Stimulated activated CD8-positive, alpha-beta memory T cell treated with anti-CD3 and anti-CD28 coated beads, Interleukin-4, amount 100 ng/mL, for 1 hour (primary cell): ENCODE results near the gene RNF115.

Experiments used
- DNase-seq, 2 donors: peaks; one replicate each; pipeline ENCODE4 v3.0.0-alpha.2; 2020; ENCODE audit warnings: low read depth in 2 of 2, low spot score in 1 of 2

RNF115 gene

DNA sequence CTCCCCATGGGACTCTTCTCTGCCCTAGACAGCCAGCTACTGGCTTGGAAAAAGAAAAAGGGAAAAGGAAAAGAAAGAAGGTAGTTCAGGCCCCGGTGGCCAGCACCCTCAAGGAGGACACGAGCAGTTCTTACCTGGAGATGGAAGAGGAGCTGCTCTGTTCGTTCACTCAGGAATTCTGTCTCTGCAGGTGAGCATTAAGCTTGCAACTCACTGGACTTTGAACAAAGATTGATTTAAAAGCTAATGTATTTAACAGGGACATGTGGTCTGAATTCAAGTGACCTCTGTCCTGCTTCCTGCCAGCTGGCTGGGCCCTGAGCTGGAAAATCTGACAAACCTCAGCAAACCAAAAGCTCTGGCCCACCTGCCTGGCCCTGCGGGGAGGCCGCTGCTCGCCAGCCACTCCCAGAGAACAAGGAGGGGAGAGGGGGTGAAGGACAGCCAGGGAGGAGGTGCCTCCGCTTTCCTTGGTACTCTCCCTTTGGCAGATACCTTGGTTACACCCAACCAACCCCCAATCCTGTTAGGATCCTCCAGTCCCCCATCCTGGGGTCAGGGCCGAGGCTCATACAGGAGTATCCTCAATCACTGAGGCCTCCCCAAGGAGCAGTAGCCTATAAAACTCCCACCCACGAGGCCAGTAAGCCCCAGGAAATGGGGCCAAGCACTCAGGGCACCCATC is 116.6 kb downstream of the RNF115 start, which contains the start of gene PDZK1:
PDZK1 (minus strand) TSS at position 186 of the 685 bp plus-strand sequence. CDS start 19,347 bp downstream, outside the sequence.
- no peak for DNase-seq

DNA sequence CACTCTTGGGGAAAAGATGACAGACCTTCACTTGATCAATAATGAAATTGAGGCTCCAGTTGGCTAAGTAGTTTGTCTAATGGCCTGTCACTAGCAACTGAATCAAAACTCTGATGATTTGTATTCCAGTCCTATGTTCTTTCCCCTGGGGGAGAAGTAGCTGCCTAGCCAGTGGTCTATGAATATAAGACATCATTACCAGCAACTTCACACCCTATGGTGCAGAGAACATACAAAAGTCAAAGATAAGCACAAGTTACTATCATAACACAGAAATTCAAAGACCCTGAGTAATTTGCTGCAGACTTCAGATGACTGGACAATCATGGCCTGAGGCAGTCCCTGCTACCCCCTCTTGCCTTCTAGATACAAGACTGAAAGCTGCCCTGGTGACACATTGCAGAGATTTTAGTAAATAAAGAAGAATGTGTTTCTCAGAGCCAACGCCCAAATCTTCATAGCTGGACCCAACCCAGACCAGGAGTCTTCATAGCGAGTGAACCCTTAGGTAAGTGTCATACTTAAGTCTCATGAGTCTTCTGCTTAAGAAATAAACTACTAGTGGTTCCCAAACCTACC is 117.7 kb downstream of the RNF115 start:
- DNase-seq, result no peak

DNA sequence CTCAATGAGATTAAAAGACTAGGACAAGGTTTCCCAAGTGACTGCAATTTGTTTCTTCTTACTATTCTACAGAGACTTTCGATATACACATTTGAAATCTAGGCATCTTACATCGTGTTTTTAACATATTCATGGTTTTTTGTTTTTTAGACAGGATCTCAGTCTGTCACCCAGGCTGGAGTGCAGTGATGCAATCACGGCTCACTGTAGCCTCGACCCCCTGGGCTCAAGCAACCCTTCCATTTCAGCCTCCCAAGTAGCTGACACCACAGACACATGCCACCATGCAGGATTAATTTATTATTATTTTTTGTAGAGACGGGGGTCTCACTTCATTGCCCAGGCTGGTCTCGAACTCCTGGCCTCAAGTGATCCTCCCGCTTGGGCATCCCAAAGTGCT is 118.3 kb downstream of the RNF115 start:
- DNase-seq, result no peak

DNA sequence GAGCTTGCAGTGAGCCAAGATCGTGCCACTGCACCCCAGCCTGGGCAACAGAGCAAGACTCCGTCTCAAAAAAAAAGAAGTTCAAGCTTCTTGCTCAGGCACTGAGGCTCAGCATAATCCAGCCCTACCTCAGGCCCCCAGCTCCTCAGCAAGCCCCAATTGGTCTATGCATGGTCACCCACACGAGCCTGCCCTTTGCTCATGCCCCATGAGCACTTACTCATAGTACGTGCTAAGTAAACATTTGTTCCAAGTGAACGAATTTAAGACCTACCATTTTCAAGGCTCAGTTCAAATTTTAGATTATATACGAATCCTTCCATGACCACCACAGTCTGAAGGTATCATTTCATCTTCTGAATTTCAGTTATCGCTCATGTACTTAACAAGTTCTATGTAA is 121.1 kb downstream of the RNF115 start:
- no peak for DNase-seq

DNA sequence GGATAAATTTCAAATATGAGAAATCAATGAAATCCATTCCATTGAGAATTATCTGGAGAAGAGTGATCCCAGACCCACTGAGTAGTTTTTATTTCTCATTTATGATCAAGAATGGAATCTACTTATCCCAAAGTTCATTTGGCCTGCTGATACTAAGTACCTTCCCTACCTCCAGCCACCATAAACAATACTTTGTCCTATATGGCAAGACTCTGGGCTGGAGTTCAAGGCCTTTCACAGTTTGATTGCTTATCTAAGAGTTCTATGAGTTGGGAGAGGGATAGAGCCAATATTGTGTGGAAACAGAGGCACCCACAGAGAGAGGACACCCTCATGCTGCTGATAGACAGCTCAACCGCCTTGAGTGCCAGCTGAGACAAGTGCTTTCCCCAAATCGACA is 121.8 kb downstream of the RNF115 start:
- DNase-seq, result no peak

DNA sequence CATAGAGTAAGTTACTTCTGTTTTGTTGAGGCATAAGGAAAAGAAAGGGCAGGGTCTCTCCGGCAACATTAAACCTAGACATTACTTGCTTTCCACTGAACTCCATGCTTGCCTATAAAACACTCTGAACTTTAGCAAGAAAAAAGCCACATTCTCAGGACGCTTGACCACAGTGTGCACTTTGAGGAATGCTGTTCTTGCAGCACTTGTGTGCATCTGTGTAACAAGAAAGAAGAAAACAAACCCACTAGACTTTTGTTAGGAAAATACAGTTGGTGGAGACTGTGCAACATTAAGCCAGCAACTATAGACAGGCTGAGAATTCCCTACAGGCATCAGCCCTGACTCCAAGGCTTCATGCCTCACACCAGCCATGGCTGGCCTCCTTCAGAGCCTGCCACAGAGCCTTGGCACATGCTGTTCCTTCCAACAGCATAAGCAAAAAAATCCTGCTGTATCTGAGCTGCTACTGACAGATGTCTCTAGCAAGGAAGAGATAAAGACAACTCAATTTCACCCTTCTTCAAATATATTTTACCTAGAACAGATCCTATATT is 122.5 kb downstream of the RNF115 start:
- no peak for DNase-seq

DNA sequence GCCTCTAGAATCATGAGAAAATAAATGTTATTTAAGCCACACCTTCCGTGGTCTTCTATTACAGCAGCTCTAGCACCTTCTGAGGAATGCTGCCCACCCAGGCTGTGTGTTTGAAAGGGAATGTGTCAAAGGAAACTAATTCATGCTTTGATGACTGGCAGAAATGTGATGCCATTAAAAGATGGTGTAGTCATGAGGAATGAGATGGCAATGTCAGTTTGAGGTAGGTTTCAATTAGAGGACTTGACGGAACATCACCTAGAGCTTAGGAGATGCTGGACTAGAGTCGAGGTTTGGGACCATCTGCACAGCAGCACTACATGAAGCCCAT is 127.3 kb downstream of the RNF115 start:
- DNase-seq, result no peak

DNA sequence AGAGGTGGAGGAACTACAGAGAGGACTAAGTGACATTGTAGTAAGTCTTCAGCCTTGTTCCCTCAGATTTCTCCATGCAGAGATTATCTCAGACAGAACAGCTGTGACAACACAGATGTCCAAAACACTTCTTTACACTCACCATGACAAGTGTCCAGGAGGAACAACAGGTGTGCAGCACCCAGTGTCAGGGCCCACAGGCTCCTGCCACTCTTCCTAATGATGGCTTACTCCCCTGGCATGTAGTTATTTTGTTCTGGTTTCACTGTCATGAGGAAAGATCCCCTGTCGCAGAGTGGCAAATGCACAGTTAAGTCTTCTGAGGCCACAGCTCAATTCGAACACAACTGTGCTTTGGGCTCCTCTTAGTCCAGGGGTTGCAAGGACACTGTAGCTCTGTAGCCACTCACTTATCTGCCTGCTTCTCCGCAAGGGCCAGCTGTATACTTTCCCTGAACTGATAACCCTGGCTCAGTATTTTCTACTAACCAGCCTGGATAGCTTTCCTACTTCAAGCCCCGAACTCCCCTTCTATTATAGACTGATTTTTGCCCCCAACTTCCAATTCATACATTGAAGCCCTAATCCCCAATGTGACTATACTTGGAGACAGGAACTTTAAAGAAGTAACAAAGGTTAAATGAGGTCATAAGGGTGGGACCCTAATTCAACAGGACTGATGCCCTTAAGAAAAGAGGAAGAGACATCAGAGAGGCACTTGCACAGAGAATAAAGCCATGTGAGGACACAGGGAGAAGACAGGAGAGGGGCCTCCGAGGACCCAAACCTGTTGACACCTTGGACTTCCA is 127.9 kb downstream of the RNF115 start:
- DNase-seq, result no peak

DNA sequence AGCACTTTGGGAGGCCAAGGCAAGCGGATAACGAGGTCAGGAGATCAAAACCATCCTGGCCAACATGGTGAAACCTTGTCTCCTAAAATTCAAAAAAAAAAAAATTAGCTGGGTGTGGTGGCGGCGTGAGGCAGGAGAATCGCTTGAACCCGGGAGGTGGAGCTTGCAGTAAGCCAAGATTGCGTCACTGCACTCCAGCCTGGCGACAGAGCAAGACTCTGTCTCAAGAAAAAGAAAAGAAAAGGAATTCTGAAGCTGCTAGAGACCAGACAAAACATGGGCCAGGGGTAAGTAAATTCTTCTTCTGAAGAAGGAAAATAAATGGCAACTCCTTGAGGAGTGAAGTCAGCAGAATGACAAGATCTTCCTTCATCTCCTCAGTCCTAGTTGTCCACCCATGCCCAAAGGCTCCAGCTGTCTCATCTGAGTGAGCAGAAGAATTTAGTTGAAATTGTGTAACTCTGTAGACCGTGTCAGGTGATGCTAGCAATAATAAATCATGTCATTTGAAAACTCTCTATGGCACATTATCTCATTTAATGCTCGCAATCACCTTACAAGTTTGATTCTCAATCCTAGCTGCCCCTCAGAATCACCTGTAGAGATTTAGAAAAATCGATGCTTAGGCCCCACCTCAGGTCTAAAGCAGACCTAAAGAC is 131.0 kb downstream of the RNF115 start:
- no peak for DNase-seq

DNA sequence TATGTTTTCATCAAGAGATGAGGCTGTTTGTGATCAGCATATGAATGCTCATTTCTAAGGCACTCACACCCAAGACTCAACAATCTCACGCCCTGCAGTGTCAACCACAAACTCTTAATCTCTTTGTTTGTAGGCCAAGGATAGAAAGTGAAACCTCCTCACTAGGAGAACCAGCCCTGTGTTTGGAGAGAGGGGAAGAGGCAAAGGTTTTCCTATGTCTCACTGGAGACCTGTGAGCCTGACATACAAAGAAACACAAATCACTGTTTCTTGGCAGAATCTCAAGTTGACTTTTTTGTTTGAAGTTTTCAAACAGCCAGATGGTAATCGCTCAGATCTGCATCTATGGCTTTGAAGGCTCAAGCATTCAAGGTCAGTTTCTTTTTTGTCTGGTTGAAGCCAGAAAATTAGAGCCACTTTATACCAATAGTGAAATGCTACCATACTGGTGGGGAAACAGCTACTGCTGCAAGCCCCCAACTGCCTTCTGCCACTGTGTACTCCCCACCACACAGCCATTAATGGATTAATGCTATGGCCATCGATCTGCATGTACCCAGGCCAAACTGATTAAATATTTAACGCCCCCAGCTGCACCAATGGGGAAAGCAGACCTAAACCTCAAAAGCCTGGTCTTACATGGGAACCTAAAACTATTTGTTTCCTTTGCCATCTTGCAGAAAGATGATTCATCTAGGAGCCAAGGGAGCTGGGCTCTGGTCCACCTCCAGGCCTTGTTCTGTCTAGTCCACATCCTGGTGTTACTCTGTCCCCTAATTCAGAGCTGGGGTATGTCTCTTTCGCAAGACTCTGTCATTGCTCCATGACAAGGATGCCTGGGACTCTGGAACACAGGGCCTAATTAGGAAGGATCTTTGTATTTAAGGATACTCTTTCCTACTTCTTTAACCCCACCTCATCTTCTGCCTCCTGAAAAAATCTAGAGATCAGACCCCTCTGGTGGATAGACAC is 133.0 kb downstream of the RNF115 start:
- peak in 1 of 2 donors; percentile 11 for DNase-seq

DNA sequence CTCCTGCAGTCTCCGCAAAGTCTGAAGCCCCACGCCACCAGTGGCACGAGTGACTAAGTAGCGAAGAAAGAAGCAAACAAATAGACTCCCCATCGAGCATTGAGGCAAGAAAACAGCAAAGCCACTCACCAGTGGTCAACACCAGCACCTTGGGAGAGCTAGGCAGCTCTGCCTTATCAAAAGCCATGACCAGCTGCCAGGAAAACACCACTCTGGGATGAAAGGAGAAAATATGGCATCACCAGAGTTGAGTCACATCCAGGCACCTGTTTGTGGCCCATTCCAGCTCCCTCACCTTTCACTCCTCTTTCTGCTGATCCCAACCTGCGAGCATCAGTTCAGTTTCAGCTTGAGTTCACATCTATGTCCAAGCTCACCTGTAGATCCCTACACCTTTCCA is 134.0 kb downstream of the RNF115 start:
- no peak for DNase-seq

DNA sequence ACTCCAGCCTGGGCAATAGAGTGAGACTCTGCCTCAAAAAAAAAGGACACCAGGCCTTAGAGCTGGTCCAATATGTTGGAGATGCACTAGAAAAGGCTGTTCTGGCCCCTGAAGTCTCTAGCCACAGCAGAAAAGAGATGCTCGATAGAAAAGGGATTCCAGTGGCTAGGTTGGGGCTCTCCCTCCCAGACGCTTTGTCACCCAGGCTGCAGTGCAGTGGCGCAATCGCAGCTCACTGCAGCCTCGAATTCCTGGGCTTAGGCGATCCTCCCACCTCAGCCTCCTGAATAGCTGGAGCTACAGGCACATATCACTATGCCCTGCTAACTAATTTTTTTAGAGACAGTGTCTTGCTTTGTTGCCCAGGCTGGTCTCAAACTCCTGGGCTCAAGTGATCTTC is 135.0 kb downstream of the RNF115 start:
- DNase-seq, result no peak
